Nephron progenitor cell (in vitro differentiated cells): ENCODE data around the gene KIF21A.
A peak's percentile ranks its signal among the peaks of the same experiment; 100 is the strongest.

Experiments
- DNase-seq: peaks from one replicate; pipeline ENCODE4 v3.0.0; 2021
- H3K27ac Mint-ChIP-seq: 2 replicates; pipeline ENCODE4 v1.8.0; 2021; ENCODE audit warnings: mild to moderate bottlenecking, moderate library complexity, mixed read lengths
- H3K27me3 Mint-ChIP-seq: 2 replicates; pipeline ENCODE4 v1.8.0; 2021; ENCODE audit warnings: mild to moderate bottlenecking, low read depth, mixed read lengths; ENCODE audit not compliant: poor library complexity
- H3K36me3 Mint-ChIP-seq: 2 replicates; pipeline ENCODE4 v1.8.0; 2021; ENCODE audit warnings: low read depth, mixed read lengths
- H3K4me1 Mint-ChIP-seq: 2 replicates; pipeline ENCODE4 v1.8.0; 2021; ENCODE audit warnings: mixed read lengths
- H3K4me3 Mint-ChIP-seq: 2 replicates; pipeline ENCODE4 v1.8.0; 2021; ENCODE audit warnings: mild to moderate bottlenecking, moderate library complexity, mixed read lengths
- H3K9me3 Mint-ChIP-seq: 2 replicates; pipeline ENCODE4 v1.8.0; 2021; ENCODE audit warnings: mild to moderate bottlenecking, moderate library complexity, mixed read lengths
- TF ChIP-seq, protein P1 (sequence below): fragments of 200-600 bp; sonication (generic); IDR thresholded peaks from 2 replicates; pipeline ENCODE4 v1.5.0; 2021; ENCODE audit warnings: antibody characterized with exemption

The KIF21A gene

DNA sequence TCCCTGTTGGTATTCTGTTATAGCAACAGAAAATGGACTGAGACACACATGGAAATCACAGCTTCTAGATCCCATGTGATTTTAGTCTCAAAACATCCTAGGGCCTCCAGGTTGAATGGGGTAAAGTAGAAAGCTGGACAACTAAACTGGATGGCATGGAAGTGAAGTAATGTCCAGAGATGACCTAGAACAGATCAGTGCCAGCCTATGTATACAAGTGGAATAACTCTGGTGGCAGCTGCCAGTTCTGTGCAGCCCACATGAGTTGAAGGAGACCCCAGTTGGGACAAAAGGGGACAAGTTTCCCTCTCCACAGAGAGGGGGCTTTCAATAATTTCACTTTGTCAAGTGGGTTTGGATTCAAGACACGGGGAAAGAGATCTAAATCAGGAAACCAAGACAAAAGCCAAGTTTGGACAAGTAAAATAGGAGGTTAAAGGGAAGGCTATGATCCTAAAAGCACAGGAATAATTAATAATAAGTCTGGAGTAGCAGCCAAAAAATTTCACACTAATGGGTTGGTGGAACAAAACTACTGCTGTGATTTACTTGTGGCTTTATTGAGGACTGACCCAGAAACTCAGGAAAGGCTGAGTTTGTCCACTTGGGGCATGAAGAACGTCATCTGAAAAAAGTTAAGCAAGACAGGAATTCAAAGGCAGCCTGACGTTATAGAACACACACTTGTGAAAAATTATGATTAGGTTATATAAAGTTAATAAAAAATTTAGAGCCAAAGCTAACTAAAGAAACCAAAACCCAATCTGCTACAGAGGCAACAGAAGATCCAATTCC, 11.7 kb downstream of the KIF21A start:
- Mint-ChIP-seq H3K36me3 (no peaks in the 10 kb centered on the region), H3K27me3 (peaks cover 2% of the 10 kb centered on the region), H3K9me3 (no peaks in the 10 kb centered on the region), H3K27ac (no peak overlapping the region), H3K4me1 (no peaks in the 10 kb centered on the region), H3K4me3 (no peak overlapping the region)
- no peak for DNase-seq
- TF ChIP-seq, protein P1, sequence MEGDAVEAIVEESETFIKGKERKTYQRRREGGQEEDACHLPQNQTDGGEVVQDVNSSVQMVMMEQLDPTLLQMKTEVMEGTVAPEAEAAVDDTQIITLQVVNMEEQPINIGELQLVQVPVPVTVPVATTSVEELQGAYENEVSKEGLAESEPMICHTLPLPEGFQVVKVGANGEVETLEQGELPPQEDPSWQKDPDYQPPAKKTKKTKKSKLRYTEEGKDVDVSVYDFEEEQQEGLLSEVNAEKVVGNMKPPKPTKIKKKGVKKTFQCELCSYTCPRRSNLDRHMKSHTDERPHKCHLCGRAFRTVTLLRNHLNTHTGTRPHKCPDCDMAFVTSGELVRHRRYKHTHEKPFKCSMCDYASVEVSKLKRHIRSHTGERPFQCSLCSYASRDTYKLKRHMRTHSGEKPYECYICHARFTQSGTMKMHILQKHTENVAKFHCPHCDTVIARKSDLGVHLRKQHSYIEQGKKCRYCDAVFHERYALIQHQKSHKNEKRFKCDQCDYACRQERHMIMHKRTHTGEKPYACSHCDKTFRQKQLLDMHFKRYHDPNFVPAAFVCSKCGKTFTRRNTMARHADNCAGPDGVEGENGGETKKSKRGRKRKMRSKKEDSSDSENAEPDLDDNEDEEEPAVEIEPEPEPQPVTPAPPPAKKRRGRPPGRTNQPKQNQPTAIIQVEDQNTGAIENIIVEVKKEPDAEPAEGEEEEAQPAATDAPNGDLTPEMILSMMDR, result no peak

DNA sequence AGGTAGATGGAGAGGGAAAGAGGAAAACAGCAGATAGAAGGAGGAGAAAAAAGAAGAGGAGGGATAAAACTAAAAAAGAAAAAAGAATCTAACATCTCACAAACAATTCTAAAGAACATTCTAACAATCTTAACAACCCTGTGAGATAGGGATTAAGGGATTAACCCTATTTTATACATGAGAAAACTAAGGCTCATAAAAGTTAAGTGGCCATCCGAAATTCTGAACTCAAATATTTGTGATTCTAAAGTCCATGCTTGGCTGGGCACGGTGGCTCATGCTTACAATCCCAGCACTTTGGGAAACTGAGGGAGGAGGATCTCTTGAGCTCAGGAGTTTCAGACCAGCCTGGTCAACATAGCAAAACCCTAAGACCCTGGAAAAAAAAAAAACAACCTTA, 13.1 kb downstream of the KIF21A start:
- Mint-ChIP-seq H3K27ac (peak overlapping the region; percentile 11), H3K36me3 (no peaks in the 10 kb centered on the region)

DNA sequence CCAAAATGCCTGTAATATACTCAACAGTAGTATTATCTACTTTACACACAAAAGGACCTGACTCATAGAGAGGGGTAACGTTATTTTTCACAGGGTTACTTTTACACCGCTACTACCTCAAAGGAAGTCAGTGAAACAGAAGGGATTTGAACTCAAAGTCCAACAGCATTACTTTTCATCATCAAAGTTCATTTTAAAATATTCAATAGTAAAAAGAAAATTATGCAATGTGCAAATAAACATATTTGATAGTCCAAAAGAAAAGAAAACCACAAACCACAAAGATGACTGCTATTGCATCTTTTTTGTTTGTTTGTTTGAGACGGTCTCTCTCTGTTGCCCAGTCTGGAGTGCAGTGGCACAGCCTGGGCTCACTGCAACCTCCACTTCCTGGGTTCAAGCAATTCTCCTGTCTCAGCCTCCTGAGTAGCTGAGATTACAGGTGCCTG, 15.5 kb downstream of the KIF21A start:
- Mint-ChIP-seq H3K27ac (no peak overlapping the region), H3K27me3 (peaks cover 2% of the 10 kb centered on the region), H3K9me3 (no peaks in the 10 kb centered on the region), H3K4me1 (no peaks in the 10 kb centered on the region), H3K4me3 (no peak overlapping the region), H3K36me3 (no peaks in the 10 kb centered on the region)
- no peak for DNase-seq
- TF ChIP-seq, protein P1, result no peak

More for the DNA sequence above, 13.1 kb downstream of the KIF21A start:
- Mint-ChIP-seq H3K4me1 (no peaks in the 10 kb centered on the region), H3K4me3 (no peak overlapping the region), H3K9me3 (no peaks in the 10 kb centered on the region), H3K27me3 (peaks cover 2% of the 10 kb centered on the region)
- DNase-seq, result no peak
- TF ChIP-seq, protein P1, result no peak

DNA sequence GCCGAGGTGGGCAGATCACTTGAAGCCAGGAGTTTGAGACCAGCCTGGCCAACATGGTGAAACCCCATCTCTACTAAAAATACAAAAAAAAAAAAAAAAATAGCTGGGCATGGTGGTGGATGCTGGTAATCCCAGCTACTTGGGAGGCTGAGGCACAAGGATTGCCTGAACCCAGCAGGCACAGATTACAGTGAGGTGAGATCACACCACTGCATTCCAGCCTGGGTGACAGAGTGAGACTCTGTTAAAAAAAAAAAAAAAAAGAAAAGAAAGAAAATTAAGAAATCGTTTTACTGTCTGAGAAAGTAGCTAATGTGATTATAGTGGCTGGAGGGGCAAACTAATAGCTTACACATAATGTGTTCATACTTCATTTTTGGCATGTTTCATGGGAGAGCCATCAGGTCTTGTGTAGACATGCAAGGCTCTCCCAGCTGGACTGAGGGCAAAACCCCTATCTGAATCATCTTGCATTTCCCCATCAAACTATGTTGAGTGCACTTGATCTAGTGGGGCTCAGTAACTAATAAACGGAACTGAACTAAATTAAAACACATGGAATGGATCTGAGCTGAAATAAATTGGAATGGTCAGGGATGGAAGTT, 16.2 kb downstream of the KIF21A start:
- DNase-seq, result no peak
- Mint-ChIP-seq H3K4me1 (no peaks in the 10 kb centered on the region), H3K9me3 (no peaks in the 10 kb centered on the region), H3K27me3 (peaks cover 2% of the 10 kb centered on the region), H3K27ac (no peak overlapping the region), H3K36me3 (no peaks in the 10 kb centered on the region), H3K4me3 (no peak overlapping the region)
- TF ChIP-seq, protein P1, result no peak

DNA sequence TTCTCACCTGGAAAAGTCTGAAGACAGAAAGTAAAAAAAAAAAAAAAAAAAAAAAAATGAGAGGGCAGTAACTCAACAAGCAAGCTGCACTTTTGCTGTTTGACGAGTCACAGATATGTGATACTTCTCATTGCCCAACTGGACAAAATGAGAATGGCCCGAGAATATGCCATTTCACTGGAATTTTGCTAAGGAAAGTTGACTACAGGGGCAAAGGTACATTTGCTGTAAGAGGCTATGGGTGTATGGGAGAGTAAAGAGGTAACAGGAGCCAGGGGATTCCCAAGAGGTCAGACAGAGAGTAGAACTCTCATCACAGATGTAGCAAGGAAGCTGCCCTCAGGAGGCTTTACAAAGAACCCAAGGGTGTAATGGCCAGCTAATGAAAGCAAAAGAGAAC, 22.9 kb downstream of the KIF21A start:
- Mint-ChIP-seq H3K4me3 (no peak overlapping the region), H3K9me3 (no peaks in the 10 kb centered on the region), H3K27me3 (peaks cover 3% of the 10 kb centered on the region)

More for the DNA sequence above, 22.9 kb downstream of the KIF21A start:
- Mint-ChIP-seq H3K36me3 (peaks cover 9% of the 10 kb centered on the region), H3K4me1 (no peaks in the 10 kb centered on the region), H3K27ac (no peak overlapping the region)
- DNase-seq, result no peak
- TF ChIP-seq, protein P1, result no peak
